GM11168 (cell line): ENCODE results near the gene PLCB4.

ENCODE experiments used
- in situ Hi-C: fragments of 300-500 bp; cut with MboI; formaldehyde crosslinking; loops from one replicate; pipeline ENCODE4 v1.12.0; 2022; ENCODE audit warnings: low sequenced_read_pairs; ENCODE audit not compliant: unreplicated experiment

The PLCB4 gene

DNA sequence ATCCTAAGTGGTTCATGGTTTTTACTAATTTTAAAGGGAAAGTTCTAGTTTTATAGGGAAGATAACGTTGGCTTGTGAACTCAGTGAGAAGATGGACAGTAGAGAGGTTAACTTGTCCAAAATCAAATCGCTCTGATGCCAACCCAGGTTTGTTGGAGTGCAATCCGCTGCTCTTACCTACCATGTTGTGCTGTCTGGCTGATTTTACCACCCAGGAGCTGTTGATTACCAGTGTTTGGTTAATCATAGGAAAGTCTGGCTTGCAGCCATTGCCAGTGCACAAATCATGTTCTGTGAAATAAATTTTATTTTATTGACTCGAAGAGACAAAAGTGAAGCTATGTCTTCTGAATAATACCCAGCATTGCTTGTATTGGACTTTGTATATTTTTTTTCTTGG lies 92.4 kb downstream of the PLCB4 start:
- in situ Hi-C loops = no loop called here

DNA sequence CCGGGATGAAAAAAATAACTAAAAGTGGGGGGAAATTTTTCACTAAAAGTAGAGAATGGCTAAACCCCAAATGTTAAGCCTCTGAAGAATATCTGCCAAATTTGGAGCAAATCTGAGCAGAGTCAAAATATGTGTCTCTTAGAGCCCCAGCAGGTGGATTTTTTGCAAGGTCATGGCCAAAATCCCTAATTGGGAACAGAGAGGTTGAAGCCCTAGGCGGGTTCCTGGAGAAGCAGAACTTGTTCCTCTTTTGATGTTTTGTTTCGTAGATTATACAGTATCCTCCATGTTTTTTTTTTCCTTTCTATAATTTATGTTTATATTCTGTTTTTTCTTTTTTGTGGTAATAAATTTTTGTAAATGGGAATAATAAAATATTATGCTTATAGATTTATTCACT lies 94.4 kb downstream of the PLCB4 start:
- in situ Hi-C loops = no loop called here

DNA sequence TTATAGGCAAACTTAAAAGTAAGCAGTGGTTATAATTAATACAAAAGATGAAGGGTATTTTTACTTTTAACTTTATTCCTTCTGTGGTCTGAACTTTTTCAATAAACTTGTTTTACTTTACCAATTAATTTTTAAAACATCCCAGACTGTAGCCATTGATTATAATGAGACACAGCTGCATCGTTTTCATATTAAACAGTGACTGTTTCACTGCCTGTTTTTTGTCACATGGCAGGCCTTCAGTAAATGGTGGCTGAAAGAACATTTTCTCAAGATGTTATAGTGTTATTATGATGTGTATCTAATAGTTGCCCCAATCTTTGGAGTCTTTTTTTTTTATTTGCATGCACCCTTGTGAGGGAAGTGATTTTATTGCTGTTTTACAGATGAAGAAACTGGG lies 95.1 kb downstream of the PLCB4 start:
- in situ Hi-C loops = no loop called here

DNA sequence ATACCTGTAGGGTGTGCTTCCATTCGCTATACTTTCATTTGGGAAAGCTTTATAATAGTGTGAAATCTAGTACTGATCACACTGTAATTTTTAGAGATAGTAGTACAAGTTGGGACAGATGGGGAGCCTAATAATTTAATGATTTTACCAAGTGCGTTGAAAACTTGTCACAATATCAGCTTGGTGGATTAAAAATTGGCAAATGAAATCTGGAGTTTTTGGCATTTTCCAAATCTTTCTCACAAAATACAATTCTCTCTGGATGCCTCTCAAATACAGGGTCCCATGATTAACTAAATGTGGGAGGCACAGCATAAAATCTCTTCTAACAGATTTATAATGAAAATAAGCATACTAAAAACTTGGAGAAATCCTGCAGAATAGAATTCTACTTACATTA lies 96.4 kb downstream of the PLCB4 start:
- in situ Hi-C loops = no loop called here

DNA sequence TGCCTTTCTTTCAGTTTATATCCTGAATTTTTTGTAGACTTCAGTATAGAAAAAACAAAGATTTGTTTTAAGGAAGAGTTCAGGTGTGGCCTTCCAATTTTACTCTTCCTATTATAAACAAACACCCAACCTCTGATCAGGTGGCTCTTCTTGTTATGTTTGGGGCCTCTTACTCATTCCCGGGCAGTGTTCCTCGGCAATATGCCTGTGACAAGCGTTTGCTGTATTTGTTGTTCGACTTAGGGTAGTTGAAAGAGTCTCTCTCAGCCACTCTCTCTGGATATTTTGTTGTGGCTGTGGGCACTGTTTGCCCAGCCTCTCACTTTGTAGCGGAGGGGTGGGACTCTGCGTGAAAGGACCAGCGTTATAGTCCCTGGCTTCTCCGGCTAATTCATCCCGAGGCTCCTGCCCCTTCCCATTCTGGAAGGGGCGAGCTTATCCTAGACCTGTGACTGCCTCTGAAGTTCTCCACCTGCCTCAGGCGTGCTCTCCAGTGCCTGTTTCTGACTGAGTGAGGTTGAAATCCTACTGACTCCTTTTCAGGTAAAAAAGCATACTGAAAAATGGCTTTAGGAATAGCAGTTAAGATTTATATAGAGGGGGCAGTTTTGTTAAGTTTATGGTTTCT lies 97.4 kb downstream of the PLCB4 start:
- in situ Hi-C loops = no loop called here

DNA sequence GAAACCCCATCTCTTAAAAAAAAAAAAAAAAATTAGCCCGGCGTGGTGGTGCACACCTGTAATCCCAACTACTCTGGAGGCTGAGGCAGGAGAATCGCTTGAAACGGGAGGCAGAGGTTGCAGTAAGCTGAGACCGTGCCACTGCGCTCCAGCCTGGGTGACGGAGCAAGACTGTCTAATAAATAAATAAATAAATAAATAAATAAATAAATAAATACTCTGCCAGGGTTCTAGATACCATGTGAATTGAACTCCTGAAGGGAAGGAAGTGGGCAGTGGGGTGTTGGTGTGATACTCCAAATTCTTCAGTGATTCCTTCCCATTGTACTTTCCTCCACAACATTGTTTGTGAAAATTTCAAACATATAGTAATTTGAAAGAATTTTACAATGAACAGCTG lies 100.5 kb downstream of the PLCB4 start:
- in situ Hi-C loops = no loop called here

DNA sequence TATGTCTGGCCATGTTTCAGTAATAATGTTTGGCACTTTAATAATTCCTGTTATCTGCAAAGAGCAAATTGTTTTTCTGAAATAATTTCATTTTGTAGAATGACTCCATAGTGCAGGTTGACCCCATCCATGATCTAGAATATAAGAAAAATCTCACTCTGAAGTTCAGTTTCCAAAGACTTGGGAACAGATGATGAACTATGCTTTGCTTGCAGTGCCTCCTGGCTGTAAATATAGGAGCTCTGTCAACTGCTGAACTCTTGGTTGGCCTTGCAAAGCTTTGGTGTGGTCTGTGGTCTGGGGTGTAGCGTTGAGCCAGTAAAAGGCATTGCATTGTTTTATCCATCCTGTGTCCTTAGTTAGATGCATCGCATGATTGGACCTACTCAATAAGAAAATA lies 104.0 kb downstream of the PLCB4 start:
- in situ Hi-C loops = no loop called here

DNA sequence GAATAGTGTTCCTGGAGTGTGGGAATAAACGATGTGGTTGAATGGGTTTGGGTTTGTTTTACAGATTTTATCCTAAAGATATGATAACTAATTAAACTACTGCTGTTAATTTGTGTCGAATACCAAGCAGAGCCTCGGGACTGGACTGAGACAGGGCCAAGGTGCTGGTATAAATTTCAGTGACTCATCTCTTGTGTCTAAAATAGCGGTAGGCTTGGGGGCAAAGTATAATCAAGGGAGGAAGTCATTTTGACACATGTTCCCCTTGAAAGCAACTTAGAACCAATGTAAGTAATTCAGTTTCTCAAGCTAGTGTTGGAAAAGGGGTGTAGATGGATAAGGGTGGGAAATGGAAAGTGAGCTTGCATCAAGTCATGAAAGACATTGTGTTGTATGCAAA lies 108.4 kb downstream of the PLCB4 start:
- in situ Hi-C loops = no loop called here

DNA sequence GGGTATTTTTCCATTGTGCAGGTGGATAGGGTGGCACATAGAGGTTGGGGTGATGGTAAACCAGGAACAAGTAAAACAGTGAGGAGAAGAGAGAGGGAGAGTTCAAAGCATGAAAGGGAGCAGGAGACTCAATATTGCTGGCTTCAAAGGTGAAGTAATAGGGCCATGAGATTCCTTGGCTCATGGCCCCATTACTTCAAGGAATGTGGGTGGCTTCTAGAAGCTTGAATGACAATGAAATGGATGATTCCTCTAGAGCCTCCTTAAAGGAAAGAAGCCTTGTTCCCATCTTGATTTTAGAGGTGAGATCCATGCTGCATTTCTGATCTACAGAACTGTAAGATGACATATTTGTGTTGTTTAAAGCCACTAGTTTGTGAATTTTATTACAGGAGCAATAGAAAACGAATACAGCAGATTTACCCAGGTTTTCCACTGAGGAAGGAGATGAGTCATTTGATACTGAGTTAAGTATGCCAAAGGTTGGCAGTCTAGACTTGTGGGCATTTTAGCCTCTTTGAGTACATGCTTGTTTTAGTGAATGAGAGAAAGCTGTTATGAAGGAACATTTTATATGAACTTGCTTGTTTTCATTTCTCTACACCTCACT lies 110.4 kb downstream of the PLCB4 start:
- in situ Hi-C loops = no loop called here

DNA sequence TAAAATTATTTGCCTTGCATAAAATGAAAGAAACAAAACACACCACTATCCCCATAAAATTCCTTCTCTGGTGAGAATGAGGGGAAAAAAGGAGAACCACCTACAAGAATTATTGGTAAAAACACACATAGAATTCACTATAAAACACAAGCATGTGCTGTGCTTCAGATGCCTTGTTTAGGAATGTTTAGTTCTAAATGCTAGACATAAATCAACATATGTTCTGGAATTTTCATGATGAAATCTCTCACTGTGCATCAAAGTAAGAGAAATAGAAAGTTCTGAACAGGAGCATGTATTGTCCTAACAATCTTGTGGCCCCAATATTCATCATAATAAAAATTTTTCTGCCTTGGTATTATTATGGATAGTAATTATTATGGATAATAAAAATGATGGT lies 111.0 kb downstream of the PLCB4 start:
- in situ Hi-C loops = no loop called here

DNA sequence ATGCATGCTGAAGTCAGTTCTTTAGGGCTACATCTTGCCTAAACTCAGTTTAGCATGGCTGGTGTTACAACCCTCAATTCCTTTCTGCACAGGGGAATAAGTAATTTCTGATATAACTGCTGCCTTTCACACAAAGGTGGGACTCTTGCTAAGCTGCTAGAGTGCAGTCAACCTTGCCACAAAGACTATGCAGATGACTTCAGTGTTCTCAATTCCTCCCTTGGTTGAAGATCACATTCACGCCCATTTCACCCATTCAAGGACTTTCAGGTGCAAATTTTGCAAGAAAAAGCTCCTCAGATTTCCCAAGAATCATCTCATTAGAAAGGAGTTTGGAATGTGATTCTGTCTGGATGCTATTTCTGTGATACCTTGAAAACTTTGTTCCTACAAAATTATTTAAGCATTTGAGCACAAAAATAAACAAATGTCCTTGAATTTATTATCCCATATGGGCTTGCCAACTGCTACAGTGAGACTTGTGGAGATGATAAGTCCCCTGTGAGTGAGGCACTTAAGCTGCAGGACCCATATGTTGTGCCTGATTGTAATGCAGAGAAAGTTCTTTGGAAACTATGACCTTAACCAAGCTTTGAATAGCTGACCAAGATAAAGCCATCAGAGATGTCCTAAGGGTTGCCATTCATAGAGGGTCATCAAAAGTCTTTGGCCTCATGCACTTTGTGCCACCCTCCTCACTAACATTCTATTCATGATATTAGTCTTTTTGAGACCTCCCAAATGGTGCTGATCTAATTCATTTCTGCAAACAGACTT lies 111.8 kb downstream of the PLCB4 start:
- in situ Hi-C loops = no loop called here

DNA sequence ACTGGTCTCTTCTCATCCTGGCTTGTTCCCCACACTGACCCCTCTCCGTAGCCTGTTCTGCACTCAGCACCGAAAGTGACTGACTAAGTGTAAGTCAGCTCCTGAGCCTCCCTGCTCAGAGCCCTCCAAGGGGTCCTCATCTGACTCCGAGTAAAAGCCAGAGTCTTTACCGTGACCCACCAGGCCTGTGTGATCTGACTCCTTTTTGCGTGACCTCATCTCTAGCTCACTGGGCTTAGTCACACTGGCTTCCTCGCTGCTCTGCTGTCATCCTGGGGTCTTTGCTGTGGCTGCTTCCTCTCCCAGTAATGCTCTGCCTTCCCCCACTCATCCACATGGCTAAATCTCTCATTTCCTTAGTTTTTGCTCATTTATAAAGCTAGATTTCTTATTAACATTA lies 116.6 kb downstream of the PLCB4 start:
- in situ Hi-C loops = no loop called here

DNA sequence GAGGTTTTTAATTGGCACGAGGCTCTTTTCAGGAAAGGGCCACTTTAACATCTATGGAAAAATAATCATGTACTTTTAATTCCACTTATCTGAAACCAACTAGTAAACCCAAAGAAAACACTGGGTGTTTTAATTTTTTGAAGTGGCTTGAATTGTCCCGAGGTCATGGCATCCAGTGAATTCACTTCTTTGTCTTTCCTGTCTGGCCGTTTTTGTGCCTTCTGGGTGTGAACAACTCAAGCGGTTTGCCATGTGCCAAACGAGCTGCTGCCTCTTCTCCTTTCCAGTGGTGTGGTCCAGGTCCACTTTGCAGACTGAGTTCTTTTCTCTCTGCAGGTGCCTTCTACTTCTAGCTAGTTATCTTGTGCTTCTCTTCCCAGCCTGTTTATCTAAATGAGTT lies 117.5 kb downstream of the PLCB4 start:
- in situ Hi-C loops = no loop called here

DNA sequence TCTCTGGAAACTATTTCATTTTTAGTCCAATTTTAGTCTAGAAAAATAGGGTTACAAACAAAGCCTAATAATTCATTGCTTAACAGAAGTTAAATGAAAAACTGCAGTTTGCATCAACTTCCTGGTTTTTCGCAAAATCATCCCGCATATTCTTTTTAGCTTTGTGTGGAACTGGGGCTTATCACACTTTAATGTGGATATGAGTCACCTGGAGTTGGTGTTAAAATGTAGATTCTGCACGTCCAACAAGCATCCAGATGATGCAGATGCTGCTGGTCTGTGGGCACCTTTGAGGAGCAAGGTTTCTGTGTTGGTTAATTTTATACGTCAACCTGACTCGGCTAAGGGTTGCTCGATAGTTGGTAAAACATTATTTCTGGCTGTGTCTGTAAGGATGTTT lies 126.1 kb downstream of the PLCB4 start:
- in situ Hi-C loops = no loop called here

DNA sequence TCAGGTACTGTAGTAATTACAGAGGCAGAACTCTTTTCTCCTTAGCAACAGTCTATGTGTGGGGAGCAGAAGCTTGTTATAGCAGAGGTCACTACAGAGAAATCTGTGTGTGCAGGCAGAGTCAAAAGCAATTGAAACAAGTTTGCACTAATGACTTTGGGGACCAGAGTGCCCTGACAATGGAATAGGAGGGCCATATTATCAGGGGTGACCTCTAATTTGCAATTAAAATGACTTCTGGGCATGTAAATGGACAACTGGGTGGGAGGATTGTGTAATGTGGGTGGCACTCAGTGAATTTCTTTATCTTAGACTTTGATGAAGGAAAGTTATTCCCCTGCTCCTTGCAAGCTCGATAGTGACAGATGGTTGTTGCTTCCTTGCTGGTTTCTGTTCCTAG lies 127.2 kb downstream of the PLCB4 start:
- in situ Hi-C loops = no loop called here

DNA sequence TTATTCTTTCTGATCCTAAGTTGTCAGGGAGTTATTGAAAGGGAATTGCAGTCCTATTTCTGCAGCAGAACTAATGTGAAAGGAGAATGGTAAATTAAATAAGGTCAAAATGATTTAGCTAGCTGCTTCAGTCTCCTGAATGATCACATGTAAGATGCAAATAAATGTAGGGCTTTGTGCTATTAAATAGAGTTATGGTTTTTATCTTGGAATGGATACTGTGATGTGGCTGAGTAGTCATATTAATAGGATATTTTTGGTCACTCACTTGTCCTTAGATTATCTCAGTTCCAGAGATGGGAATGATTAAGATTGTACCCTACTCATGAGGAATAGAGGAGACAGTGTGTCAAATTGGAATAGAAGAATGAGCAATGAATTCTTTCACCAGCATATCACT lies 129.6 kb downstream of the PLCB4 start:
- in situ Hi-C loops = no loop called here

DNA sequence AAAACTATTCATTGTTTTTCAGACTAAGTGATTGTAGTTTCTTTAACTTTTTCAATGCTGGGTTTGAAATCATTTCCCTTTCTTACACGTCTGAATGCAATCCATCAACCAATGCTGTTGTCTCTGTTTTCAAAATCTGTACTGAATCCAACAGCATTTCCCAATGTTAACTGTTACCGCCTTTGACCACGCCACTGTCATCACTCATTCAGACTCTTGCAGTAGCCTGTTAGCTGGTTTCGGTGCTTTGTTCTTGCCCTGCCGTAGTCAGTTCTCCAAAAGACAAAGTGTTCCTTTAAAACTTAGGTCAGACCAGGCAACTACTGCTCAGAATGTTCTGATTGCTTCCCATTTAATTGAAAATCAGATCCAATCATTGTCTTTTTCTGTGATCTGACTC lies 131.3 kb downstream of the PLCB4 start:
- in situ Hi-C loops = loop anchor here (25.0 kb wide), 1 partner anchor 412 kb away; no protein-coding TSS in a partner anchor

DNA sequence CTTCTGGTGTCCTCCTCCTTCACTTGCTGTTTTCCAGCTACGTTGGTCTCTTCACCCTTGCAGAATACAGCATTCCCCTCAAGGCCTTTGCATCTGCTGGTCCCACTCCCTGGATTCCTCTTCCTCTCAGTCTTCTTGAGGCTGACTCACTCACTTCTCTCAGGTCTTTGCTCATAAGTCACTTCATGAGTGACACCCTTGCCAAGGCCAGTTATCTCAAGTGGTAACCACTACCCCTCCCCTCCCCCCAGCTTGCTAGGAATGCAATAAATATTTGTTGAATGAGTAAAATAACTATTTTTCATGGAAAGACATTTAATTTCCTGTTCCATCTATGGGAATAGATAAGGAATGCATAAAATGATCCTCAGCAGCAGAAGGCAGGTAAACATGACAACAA lies 131.7 kb downstream of the PLCB4 start:
- in situ Hi-C loops = loop anchor here (25.0 kb wide), 1 partner anchor 412 kb away; no protein-coding TSS in a partner anchor

DNA sequence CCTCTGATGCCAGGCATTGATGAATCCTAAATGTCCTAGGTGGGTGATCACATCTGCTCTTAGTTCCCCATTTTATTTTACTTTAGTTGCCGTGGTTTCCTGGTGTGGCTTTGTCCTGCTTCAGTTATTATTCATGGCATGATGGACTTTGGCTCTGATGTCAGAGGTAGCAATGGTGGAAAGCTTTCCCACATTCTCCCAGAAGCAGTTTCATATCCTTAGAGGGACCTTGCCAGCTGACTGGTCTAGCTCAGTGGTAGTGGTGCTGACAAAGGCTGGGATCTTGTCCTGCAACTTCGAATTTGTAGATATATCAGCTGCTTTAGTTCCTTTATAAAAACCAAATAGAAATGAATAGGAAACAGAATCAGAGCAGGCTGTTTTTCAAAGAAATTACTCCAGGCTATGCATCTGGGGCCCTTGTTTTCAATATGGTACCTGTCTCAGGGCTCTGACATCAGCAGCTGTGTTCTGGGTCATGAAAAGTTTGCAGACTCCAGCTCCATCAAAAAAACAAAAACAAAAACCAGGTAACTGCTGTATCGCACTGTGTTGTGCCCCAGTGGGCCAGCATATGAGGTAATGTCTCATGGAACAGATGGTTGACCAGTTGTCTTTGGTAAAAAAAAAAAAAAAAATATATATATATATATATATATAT lies 133.7 kb downstream of the PLCB4 start:
- in situ Hi-C loops = loop anchor here (25.0 kb wide), 1 partner anchor 410 kb away; no protein-coding TSS in a partner anchor

DNA sequence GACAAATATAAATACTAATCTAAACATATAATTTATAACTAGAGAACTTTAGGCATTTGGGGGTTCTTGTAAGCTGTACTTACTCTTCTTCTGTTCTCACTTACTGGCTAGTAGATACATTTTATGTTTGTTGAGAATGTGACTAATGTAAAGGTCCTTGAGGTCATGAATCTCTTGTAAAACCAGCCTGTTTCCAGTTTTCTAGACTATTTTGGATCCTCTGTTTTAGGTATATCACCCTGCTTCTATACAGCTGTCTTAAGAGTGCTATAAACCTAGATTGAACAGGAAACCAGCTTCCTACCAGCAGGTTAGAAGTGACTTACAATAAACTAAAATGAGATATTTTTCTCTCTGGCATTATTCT lies 134.2 kb downstream of the PLCB4 start:
- in situ Hi-C loops = loop anchor here (25.0 kb wide), 1 partner anchor 409 kb away; no protein-coding TSS in a partner anchor

DNA sequence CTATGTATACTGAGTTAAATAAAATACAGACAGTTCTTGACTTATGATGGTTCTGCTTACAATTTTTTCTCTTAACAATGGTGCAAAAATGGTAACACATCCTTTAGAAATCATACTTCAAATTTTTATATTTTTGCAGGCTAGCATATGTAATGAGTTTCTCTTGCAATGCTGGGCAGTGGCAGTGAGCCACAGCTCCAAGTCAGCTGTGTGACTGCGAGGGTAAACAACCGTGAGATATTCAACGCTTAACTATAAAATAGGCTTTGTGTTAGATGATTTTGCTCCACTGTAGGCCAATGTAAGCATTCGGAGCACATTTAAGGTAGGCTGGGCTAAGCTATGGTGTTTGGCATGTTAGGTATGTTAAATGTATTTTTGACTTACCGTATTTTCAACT lies 136.1 kb downstream of the PLCB4 start:
- in situ Hi-C loops = loop anchor here (25.0 kb wide), 1 partner anchor 407 kb away; no protein-coding TSS in a partner anchor
